ENCODE data around the gene SHD. TPM values are rescaled to one million over a fixed set of nuclear protein-coding genes. Genes with fewer than 3 reads are reported as not detected.

Gene SHD
- total RNA-seq, 4 donors from 2014 or later = not detected

DNA sequence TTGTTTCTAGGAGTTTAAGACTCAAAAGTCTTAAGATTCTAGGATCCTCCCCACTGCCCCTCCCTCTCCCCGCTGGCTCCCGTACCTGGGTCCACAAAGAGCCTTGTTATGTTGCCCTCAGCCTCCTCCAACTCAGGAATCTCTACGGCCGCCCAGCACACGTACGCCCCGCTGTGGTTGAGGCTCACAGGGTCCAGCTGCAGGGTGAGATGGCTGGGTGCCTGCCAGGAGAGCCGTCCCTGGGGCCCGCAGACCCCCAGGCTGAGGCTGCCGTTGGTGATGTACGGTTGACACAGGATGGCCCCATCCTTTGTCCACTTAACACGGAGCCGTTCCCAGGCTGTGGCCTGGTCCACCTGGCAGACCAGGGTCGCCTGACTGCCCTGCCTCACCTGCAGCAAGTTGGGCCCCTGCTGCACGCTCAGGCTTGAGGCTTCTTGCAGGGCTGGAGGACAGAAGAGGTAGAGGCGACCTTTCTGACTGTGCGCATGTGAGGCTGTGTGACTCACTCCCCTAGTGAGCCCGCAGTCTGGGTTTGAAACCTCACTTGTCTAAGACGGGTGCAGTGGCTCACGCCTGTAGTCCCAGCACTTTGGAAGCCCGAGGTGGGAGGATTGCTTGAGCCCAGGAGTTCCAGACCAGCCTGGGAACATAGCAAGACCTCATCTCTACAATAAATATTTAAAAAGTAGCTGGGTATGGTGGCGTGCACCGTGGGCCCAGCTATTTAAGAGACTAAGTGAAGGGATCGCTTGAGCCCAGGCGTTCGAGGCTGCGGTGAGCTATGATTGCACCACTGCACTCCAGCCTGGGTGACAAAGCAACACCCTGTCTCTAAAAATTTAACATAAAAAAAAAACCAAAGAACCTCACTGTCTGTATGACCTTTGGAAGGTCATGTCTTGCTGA is 19.1 kb downstream of the SHD start:
- peaks cover 13% of the 10 kb centered on the region for H3K27me3 ChIP-seq
- H3K4me1 ChIP-seq = peaks cover 5% of the 10 kb centered on the region
- no peak for DNase-seq (ENCODE audit: low spot score in 2 of 2)
- no peaks in the 10 kb centered on the region for H3K36me3 ChIP-seq
- H3K4me3 ChIP-seq = no peak overlapping the region
- TF ChIP-seq EP300 (IDR thresholded peaks at IDR 0.05) = no peak
- TF ChIP-seq POLR2AphosphoS5 (IDR thresholded peaks at IDR 0.05) = no peak
- TF ChIP-seq, protein P1, sequence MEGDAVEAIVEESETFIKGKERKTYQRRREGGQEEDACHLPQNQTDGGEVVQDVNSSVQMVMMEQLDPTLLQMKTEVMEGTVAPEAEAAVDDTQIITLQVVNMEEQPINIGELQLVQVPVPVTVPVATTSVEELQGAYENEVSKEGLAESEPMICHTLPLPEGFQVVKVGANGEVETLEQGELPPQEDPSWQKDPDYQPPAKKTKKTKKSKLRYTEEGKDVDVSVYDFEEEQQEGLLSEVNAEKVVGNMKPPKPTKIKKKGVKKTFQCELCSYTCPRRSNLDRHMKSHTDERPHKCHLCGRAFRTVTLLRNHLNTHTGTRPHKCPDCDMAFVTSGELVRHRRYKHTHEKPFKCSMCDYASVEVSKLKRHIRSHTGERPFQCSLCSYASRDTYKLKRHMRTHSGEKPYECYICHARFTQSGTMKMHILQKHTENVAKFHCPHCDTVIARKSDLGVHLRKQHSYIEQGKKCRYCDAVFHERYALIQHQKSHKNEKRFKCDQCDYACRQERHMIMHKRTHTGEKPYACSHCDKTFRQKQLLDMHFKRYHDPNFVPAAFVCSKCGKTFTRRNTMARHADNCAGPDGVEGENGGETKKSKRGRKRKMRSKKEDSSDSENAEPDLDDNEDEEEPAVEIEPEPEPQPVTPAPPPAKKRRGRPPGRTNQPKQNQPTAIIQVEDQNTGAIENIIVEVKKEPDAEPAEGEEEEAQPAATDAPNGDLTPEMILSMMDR (IDR thresholded peaks at IDR 0.05) = no peak
- TF ChIP-seq POLR2A (IDR thresholded peaks at IDR 0.05) = no peak
- no peaks in the 10 kb centered on the region for H3K9me3 ChIP-seq
- no peak overlapping the region for H3K27ac ChIP-seq
- 89% methylated on average over 16 of the region's 27 CpGs for WGBS

DNA sequence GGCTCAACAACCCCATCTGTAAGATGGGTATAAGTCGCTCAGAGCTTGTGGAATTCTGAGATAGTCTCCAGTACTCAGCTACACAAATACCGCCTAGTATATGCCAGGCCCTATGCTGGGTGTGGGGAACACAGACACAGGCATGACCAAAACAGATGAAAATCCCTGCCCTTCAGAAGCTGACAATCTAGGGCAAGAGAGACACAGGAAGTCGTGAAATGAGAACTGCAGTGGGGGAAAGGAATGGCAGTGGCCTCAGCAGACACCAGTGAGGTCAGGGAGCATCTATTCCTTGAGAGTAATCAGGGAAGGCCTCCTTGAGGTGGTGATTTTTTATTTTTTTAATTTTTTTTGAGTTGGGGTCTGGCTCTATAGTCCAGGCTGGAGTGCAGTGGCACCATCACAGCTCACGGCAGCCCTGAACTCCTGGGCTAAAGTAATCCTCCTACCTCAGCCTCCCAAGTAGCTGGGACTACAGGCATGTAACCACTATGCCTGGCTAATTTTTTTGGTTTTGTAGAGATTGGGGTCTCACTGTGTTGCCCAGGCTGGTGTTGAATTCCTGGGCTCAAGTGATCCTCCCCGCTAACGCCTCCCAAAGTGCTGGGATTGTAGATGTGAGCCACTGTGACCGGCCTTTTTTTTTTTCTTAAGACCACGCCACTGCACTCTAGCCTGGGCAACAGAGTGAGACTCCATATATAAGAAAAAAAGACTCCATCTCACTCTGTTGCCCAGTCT is 19.9 kb downstream of the SHD start:
- 90% methylated on average over 7 of the region's 8 CpGs for WGBS
- H3K27me3 ChIP-seq = peaks cover 13% of the 10 kb centered on the region
- peaks cover 5% of the 10 kb centered on the region for H3K4me1 ChIP-seq
- TF ChIP-seq POLR2AphosphoS5 (IDR thresholded peaks at IDR 0.05) = no peak
- no peak overlapping the region for H3K27ac ChIP-seq
- no peak for DNase-seq (ENCODE audit: low spot score in 2 of 2)
- no peaks in the 10 kb centered on the region for H3K9me3 ChIP-seq
- no peaks in the 10 kb centered on the region for H3K36me3 ChIP-seq
- H3K4me3 ChIP-seq = no peak overlapping the region

DNA sequence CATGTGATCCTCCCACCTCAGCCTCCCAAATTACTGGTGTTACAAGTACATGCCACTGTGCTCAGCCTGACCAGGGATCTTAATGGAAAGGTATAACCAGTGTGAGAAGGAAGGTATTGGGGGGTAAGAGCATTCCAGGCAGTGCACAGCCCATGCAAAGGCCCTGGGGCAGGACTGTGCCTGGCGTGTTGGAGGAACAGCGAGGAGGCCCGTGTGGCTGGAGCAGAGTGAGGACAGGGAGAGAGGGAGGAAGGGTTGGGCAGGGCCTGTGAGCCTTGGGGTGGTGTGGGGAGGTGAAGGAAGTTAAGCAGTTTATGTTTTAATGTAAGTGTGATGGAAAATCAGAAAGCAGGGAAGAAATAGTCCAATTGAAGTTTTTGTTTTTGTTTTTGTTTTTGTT is 21.5 kb downstream of the SHD start:
- TF ChIP-seq EP300 (IDR thresholded peaks at IDR 0.05) = no peak
- TF ChIP-seq, protein P1 (IDR thresholded peaks at IDR 0.05) = no peak
- 79% methylated on average over 3 of the region's 3 CpGs for WGBS

DNA sequence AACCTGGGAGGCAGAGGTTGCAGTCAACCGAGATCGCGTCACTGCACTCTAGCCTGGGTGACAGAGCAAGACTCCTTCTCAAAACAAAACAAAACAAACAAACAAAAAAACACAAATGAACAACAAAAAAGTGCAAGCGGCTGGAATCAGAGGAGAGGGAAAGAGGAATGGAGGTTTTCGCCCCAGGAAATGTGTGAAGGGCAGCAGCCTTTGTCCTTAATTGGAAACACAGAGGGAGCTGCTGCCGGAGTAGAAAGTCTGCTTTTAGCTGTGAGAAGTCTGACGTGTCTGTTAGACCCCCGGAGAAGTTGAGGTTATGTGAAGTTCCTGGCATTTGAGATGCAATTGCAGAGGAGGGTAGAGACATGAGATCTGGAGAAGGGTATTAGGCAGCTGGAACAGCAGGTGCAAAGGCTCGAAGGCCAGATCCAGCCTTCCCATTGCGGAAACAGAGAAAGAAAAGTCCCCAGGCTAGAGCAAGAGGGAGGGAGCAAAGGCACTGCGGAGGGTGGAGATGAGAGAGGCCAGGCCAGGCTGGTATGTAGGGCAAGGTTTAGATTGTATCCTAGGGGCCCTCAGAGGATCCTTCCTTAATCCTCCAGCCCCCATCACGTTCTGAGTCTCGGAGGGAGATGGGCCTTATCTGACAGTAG is 22.6 kb downstream of the SHD start:
- Histone ChIP-seq H3K4me1 (peaks cover 6% of the 10 kb centered on the region), H3K27me3 (peaks cover 19% of the 10 kb centered on the region), H3K4me3 (no peak overlapping the region), H3K9me3 (no peaks in the 10 kb centered on the region), H3K27ac (no peak overlapping the region), H3K36me3 (no peaks in the 10 kb centered on the region)
- TF ChIP-seq, protein P1 (IDR thresholded peaks at IDR 0.05) = no peak
- TF ChIP-seq POLR2AphosphoS5 (IDR thresholded peaks at IDR 0.05) (no peak), POLR2A (IDR thresholded peaks at IDR 0.05) (no peak), EP300 (IDR thresholded peaks at IDR 0.05) (no peak)
- no peak for DNase-seq (ENCODE audit: low spot score in 2 of 2)
- WGBS = 53% methylated on average over 13 of the region's 13 CpGs

More for the DNA sequence above, 21.5 kb downstream of the SHD start:
- Histone ChIP-seq H3K36me3 (no peaks in the 10 kb centered on the region), H3K9me3 (no peaks in the 10 kb centered on the region), H3K27me3 (peaks cover 22% of the 10 kb centered on the region), H3K4me1 (peaks cover 11% of the 10 kb centered on the region), H3K4me3 (no peak overlapping the region), H3K27ac (no peak overlapping the region)
- DNase-seq (ENCODE audit: low spot score in 2 of 2) = no peak

DNA sequence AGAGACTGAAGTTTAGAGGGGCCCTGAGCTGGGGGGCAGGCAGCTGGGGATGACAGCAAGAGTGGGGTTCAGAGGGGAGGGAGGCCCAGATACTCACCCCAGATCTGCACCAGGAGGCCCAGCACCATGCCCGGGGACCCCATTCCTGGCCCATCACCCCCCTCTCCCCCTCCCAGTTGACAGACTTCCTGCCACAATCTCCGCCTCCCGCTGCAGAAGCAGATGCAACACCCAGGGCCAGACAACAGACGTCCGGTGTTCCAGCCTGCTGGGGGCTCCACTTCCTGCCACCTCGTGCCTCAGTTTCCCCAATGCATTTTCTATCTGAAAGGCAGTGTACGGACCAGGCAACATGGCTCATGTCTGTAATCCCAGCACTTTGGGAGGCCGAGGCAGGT is 23.2 kb downstream of the SHD start, which contains the start of gene TMIGD2:
TMIGD2 (minus strand) TSS at position 147 of the 398 bp plus-strand sequence; CDS start at position 143, 4 bp downstream.
- H3K4me3 ChIP-seq = no peak within 1 kb of the TSS
- 77% methylated on average over 3 of the region's 8 CpGs for WGBS
- peaks cover 19% of the 10 kb centered on the region for H3K27me3 ChIP-seq
- no peak for TF ChIP-seq POLR2AphosphoS5 (IDR thresholded peaks at IDR 0.05)
- TF ChIP-seq, protein P1 (IDR thresholded peaks at IDR 0.05) = no peak
- TF ChIP-seq EP300 (IDR thresholded peaks at IDR 0.05) = no peak
- no peak for TF ChIP-seq POLR2A (IDR thresholded peaks at IDR 0.05)
- no peaks in the 10 kb centered on the region for H3K9me3 ChIP-seq
- H3K27ac ChIP-seq = no peak within 1 kb of the TSS
- no peak for DNase-seq (ENCODE audit: low spot score in 2 of 2)
- peaks cover 6% of the 10 kb centered on the region for H3K4me1 ChIP-seq
- H3K36me3 ChIP-seq = no peaks in the 10 kb centered on the region
